H9 (cell line): Measurements from ENCODE around the gene INSYN2B. TPM values are rescaled to one million over a fixed set of nuclear protein-coding genes. Genes with fewer than 3 reads are reported as not detected.

Experiments
- DNase-seq: peaks from one replicate; pipeline ENCODE4 v3.0.0-alpha.2; 2017
- H2AFZ ChIP-seq: one replicate; pipeline ENCODE4 v1.6.1; 2013; ENCODE audit warnings: mild to moderate bottlenecking, low read length, control low read depth, moderate library complexity
- H2AK5ac ChIP-seq: 2 replicates; pipeline ENCODE4 v1.6.1; 2013; ENCODE audit warnings: low read length, control low read depth, mixed read lengths; ENCODE audit not compliant: insufficient read length
- H2BK120ac ChIP-seq: one replicate; pipeline ENCODE4 v1.6.1; 2013; ENCODE audit warnings: low read depth, mild to moderate bottlenecking, low read length, control low read depth, inconsistent platforms; ENCODE audit not compliant: poor library complexity, severe bottlenecking
- H2BK12ac ChIP-seq: 2 replicates; pipeline ENCODE4 v1.6.1; 2013; ENCODE audit warnings: low read length, control low read depth, mixed read lengths, low read depth; ENCODE audit not compliant: insufficient read length
- H2BK15ac ChIP-seq: 2 replicates; pipeline ENCODE4 v1.6.1; 2013; ENCODE audit warnings: low read depth, low read length, control low read depth
- H2BK20ac ChIP-seq: one replicate; pipeline ENCODE4 v1.6.1; 2013; ENCODE audit warnings: low read depth, mild to moderate bottlenecking, low read length, control low read depth, inconsistent platforms; ENCODE audit not compliant: poor library complexity, severe bottlenecking
- H2BK5ac ChIP-seq: 2 replicates; pipeline ENCODE4 v1.6.1; 2013; ENCODE audit warnings: low read length, control low read depth, mixed read lengths; ENCODE audit not compliant: insufficient read length
- H3K14ac ChIP-seq: 2 replicates; pipeline ENCODE4 v1.6.1; 2013; ENCODE audit warnings: low read length, control low read depth; ENCODE audit not compliant: insufficient read depth
- H3K18ac ChIP-seq: 2 replicates; pipeline ENCODE4 v1.6.1; 2013; ENCODE audit warnings: low read depth, mild to moderate bottlenecking, mixed read lengths, low read length, control low read depth; ENCODE audit not compliant: insufficient read length
- H3K23ac ChIP-seq: 2 replicates; pipeline ENCODE4 v1.6.1; 2013; ENCODE audit warnings: low read length, control low read depth, mixed read lengths, low read depth; ENCODE audit not compliant: insufficient read length
- H3K23me2 ChIP-seq: 2 replicates; pipeline ENCODE4 v1.6.1; 2013; ENCODE audit warnings: low read depth, mild to moderate bottlenecking, mixed read lengths, low read length, control low read depth; ENCODE audit not compliant: insufficient read length, poor library complexity, severe bottlenecking
- H3K27ac ChIP-seq: 2 replicates; pipeline ENCODE4 v1.5.1; 2013; ENCODE audit warnings: low read length, control low read depth, mixed read lengths, low read depth; ENCODE audit not compliant: insufficient read length
- H3K27me3 ChIP-seq: 2 replicates; pipeline ENCODE4 v1.6.1; 2013; ENCODE audit warnings: low read length, control low read depth, inconsistent platforms; ENCODE audit not compliant: insufficient read depth
- H3K4ac ChIP-seq: 2 replicates; pipeline ENCODE4 v1.6.1; 2013; ENCODE audit warnings: low read depth, mild to moderate bottlenecking, control low read depth, inconsistent platforms, low read length, moderate library complexity
- H3K4me1 ChIP-seq: 2 replicates; pipeline ENCODE4 v1.6.1; 2013; ENCODE audit warnings: low read length, control low read depth, inconsistent platforms; ENCODE audit not compliant: insufficient read depth
- H3K4me2 ChIP-seq: 2 replicates; pipeline ENCODE4 v1.6.1; 2013; ENCODE audit warnings: low read length, control low read depth, mixed read lengths; ENCODE audit not compliant: insufficient read length, insufficient read depth
- H3K56ac ChIP-seq: 2 replicates; pipeline ENCODE4 v1.6.1; 2013; ENCODE audit warnings: low read depth, mild to moderate bottlenecking, mixed read lengths, low read length, control low read depth; ENCODE audit not compliant: insufficient read length
- H3K79me1 ChIP-seq: 2 replicates; pipeline ENCODE4 v1.6.1; 2013; ENCODE audit warnings: low read depth, mild to moderate bottlenecking, moderate library complexity, low read length, control low read depth, inconsistent platforms; ENCODE audit not compliant: insufficient read depth, poor library complexity, severe bottlenecking
- H3K79me2 ChIP-seq: 2 replicates; pipeline ENCODE4 v1.6.1; 2013; ENCODE audit warnings: low read length, control low read depth, inconsistent platforms; ENCODE audit not compliant: insufficient read depth
- H3K9ac ChIP-seq: 2 replicates; pipeline ENCODE4 v1.6.1; 2013; ENCODE audit warnings: low read length, control low read depth, mixed read lengths; ENCODE audit not compliant: insufficient read length; ENCODE audit errors: extremely low read depth
- H3K9me3 ChIP-seq: one replicate; pipeline ENCODE4 v1.6.1; 2013; ENCODE audit warnings: low read depth, low read length, inconsistent platforms; ENCODE audit not compliant: control insufficient read depth
- H3T11ph ChIP-seq: one replicate; pipeline ENCODE4 v1.6.1; 2013; ENCODE audit warnings: mild to moderate bottlenecking, low read length, control low read depth, inconsistent platforms
- H4K20me1 ChIP-seq: one replicate; pipeline ENCODE4 v1.6.1; 2013; ENCODE audit not compliant: control insufficient read depth, insufficient read length, insufficient read depth
- H4K5ac ChIP-seq: 2 replicates; pipeline ENCODE4 v1.6.1; 2013; ENCODE audit warnings: low read depth, mild to moderate bottlenecking, mixed read lengths, low read length, control low read depth; ENCODE audit not compliant: insufficient read length
- H4K8ac ChIP-seq: replicated peaks from 2 replicates; pipeline ENCODE4 v1.6.1; 2013; ENCODE audit warnings: low read length, control low read depth, mixed read lengths, low read depth; ENCODE audit not compliant: insufficient read length
- H4K91ac ChIP-seq: 2 replicates; pipeline ENCODE4 v1.6.1; 2013; ENCODE audit warnings: low read depth, mild to moderate bottlenecking, moderate library complexity, mixed read lengths, low read length, control low read depth; ENCODE audit not compliant: insufficient read length
- H3K27ac Mint-ChIP-seq, 3 experiments: 2 replicates in 2 of 3; 3 replicates in 1 of 3; pipeline ENCODE4 v1.8.0; 2020 to 2021; ENCODE audit warnings: mixed read lengths in 3 of 3, mild to moderate bottlenecking in 1 of 3, moderate library complexity in 1 of 3
- H3K27me3 Mint-ChIP-seq: 2 replicates; pipeline ENCODE4 v1.8.0; 2021; ENCODE audit warnings: low read depth, mild to moderate bottlenecking, moderate library complexity, mixed read lengths
- H3K36me3 Mint-ChIP-seq, 3 experiments: 2 replicates in 2 of 3; 3 replicates in 1 of 3; pipeline ENCODE4 v1.8.0; 2020 to 2021; ENCODE audit warnings: low read depth in 3 of 3, mixed read lengths in 3 of 3; ENCODE audit not compliant: insufficient read depth in 1 of 3
- H3K4me1 Mint-ChIP-seq, 2 experiments: 2 replicates each; pipeline ENCODE4 v1.8.0; 2020; ENCODE audit warnings: mixed read lengths in 2 of 2
- H3K4me3 Mint-ChIP-seq, 2 experiments: 2 replicates in 1 of 2; 3 replicates in 1 of 2; pipeline ENCODE4 v1.8.0; 2020 to 2021; ENCODE audit warnings: mild to moderate bottlenecking in 2 of 2, mixed read lengths in 2 of 2, moderate library complexity in 1 of 2
- H3K9me3 Mint-ChIP-seq, 2 experiments: 2 replicates in 1 of 2; 3 replicates in 1 of 2; pipeline ENCODE4 v1.8.0; 2020; ENCODE audit warnings: mild to moderate bottlenecking in 2 of 2, mixed read lengths in 2 of 2, moderate library complexity in 1 of 2
- WGBS: extraction: QIAGEN DNeasy Blood & Tissue Kit; methylation state at CpG from one replicate; pipeline ENCODE4 v1.1.7; 2013; ENCODE audit warnings: missing lambda C conversion rate, low lambda C conversion rate, mixed read lengths; ENCODE audit not compliant: insufficient read length; ENCODE audit errors: extremely low coverage; 5-methylcytosine and 5-hydroxymethylcytosine counted together
- total RNA-seq: library from RNA; stranded (reverse); gene quantifications from 2 replicates; pipeline ENCODE4 v1.2.1, GENCODE V29; 2021
- TF ChIP-seq, protein P1 (sequence below): fragments of 200-600 bp; sonication (generic); conservative IDR thresholded peaks from 3 replicates; pipeline ENCODE4 v1.8.0; 2021; ENCODE audit warnings: antibody characterized with exemption, mild to moderate bottlenecking

Gene INSYN2B
- total RNA-seq, 1 experiment from 2014 or later, result not detected

DNA sequence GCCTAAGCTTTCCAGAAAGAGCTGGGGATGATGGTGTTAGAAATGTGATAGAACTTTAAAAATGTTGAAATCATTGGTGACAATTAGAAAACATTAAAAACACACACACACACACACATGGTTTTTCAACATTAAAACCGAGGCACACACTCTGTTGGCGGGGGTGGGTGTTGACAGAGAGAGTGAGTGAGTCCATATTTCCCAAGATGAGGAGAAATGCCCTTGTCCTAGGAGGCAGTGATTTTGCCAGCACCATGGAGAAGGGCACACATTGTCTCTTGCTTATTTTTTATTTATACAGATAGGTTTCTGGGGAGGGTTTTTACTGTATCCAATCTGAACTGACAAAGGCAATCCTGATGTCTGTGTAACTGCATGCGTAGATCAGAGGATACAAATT, 152.5 kb downstream of the INSYN2B start:
- no peaks in the 10 kb centered on the region; the same call in 1 of the 2 replicates for H3K27me3 Mint-ChIP-seq
- TF ChIP-seq, protein P1, sequence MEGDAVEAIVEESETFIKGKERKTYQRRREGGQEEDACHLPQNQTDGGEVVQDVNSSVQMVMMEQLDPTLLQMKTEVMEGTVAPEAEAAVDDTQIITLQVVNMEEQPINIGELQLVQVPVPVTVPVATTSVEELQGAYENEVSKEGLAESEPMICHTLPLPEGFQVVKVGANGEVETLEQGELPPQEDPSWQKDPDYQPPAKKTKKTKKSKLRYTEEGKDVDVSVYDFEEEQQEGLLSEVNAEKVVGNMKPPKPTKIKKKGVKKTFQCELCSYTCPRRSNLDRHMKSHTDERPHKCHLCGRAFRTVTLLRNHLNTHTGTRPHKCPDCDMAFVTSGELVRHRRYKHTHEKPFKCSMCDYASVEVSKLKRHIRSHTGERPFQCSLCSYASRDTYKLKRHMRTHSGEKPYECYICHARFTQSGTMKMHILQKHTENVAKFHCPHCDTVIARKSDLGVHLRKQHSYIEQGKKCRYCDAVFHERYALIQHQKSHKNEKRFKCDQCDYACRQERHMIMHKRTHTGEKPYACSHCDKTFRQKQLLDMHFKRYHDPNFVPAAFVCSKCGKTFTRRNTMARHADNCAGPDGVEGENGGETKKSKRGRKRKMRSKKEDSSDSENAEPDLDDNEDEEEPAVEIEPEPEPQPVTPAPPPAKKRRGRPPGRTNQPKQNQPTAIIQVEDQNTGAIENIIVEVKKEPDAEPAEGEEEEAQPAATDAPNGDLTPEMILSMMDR, result no peak
- Histone ChIP-seq H4K91ac (no peak overlapping the region), H2BK12ac (no peak overlapping the region), H3K9me3 (no peaks in the 10 kb centered on the region), H3K27ac (no peak overlapping the region), H2BK5ac (no peak overlapping the region), H4K8ac (no peak overlapping the region), H3K27me3 (no peaks in the 10 kb centered on the region), H3K79me1 (no peaks in the 10 kb centered on the region), H3K18ac (no peak overlapping the region), H2BK20ac (no peak overlapping the region), H2AFZ (no peak overlapping the region), H3K4me1 (no peaks in the 10 kb centered on the region), H3K4me2 (no peak overlapping the region), H3K9ac (no peak overlapping the region), H3K79me2 (no peaks in the 10 kb centered on the region), H3K14ac (no peak overlapping the region), H3K23me2 (no peaks in the 10 kb centered on the region), H3K23ac (no peak overlapping the region), H4K20me1 (no peaks in the 10 kb centered on the region), H3T11ph (no peak overlapping the region), H2BK15ac (no peak overlapping the region), H3K4ac (no peak overlapping the region), H3K56ac (no peak overlapping the region), H4K5ac (no peak overlapping the region), H2BK120ac (no peak overlapping the region), H2AK5ac (no peak overlapping the region)
- DNase-seq, result no peak
- no peak overlapping the region for H3K27ac Mint-ChIP-seq
- H3K4me3 Mint-ChIP-seq, result no peak overlapping the region
- peaks cover 2 to 3% of the 10 kb centered on the region in 2 experiments; a peak in 1 of 4 replicates for H3K4me1 Mint-ChIP-seq
- peaks cover 0 to 6% of the 10 kb centered on the region in 2 experiments; a peak in 3 of 5 replicates for H3K9me3 Mint-ChIP-seq
- no CpG with 5 or more reads among the region's 3 CpGs for WGBS
- H3K36me3 Mint-ChIP-seq, result no peaks in the 10 kb centered on the region; a peak in 1 of 7 replicates
